ENCODE data around the gene KPNB1. TPM values are rescaled to one million over a fixed set of nuclear protein-coding genes. Genes with fewer than 3 reads are reported as not detected.

KPNB1 gene
- total RNA-seq, 1 donor from 2014 or later = 491 TPM

- H3K27ac ChIP-seq (ENCODE audit: low read depth, low read length) = no peak overlapping the region
- H2AFZ ChIP-seq (ENCODE audit: low read depth, low read length) = no peak overlapping the region
- H3K9me3 ChIP-seq (ENCODE audit: insufficient read depth, low read depth, low read length) = no peaks in the 10 kb centered on the region
- H4K20me1 ChIP-seq (ENCODE audit: insufficient read depth, low read length) = peaks cover 90% of the 10 kb centered on the region
- H3K27me3 Mint-ChIP-seq (ENCODE audit: low read depth, unreplicated experiment) = no peaks in the 10 kb centered on the region
- peaks cover 13% of the 10 kb centered on the region for H3K4me1 Mint-ChIP-seq (ENCODE audit: low read depth, unreplicated experiment)
- no peak overlapping the region for H3K4me3 ChIP-seq (ENCODE audit: insufficient read depth, low read depth, low read length)
- H3K4me3 Mint-ChIP-seq (ENCODE audit: unreplicated experiment) = no peak overlapping the region
- no peaks in the 10 kb centered on the region for H3K27me3 ChIP-seq (ENCODE audit: insufficient read depth, low read length)
- H3K4me2 ChIP-seq (ENCODE audit: low read length) = no peak overlapping the region
- peaks cover 87% of the 10 kb centered on the region for H3K36me3 ChIP-seq (ENCODE audit: insufficient read depth, low read length)
- no peak for DNase-seq (ENCODE audit: low read depth)
- TF ChIP-seq CTCF (IDR thresholded peaks at IDR 0.05; ENCODE audit: insufficient read depth, low read depth, low read length) (no peak), EZH2 (IDR thresholded peaks at IDR 0.05; ENCODE audit: insufficient read depth, low read length) (no peak)
- peaks cover 24% of the 10 kb centered on the region for H3K36me3 Mint-ChIP-seq (ENCODE audit: low read depth, unreplicated experiment)
- no peak overlapping the region for H3K9ac ChIP-seq (ENCODE audit: low read length)
- H3K79me2 ChIP-seq (ENCODE audit: insufficient read depth, low read length) = peaks cover 69% of the 10 kb centered on the region
- no peaks in the 10 kb centered on the region for H3K9me3 Mint-ChIP-seq (ENCODE audit: unreplicated experiment)
- peaks cover 1% of the 10 kb centered on the region for H3K4me1 ChIP-seq (ENCODE audit: insufficient read depth, low read length)
- FAIRE-seq = no peak
- no peak overlapping the region for H3K27ac Mint-ChIP-seq (ENCODE audit: unreplicated experiment)
These were observed 10.4 kb downstream of the KPNB1 start for GRCh38 chr17:47660064-47660492.

- Histone ChIP-seq H3K9me3 (ENCODE audit: insufficient read depth, low read depth, low read length) (no peaks in the 10 kb centered on the region), H3K4me2 (ENCODE audit: low read length) (no peak overlapping the region), H3K36me3 (ENCODE audit: insufficient read depth, low read length) (peaks cover 82% of the 10 kb centered on the region), H3K79me2 (ENCODE audit: insufficient read depth, low read length) (peaks cover 49% of the 10 kb centered on the region), H3K27ac (ENCODE audit: low read depth, low read length) (no peak overlapping the region), H2AFZ (ENCODE audit: low read depth, low read length) (no peak overlapping the region), H4K20me1 (ENCODE audit: insufficient read depth, low read length) (peaks cover 80% of the 10 kb centered on the region), H3K4me3 (ENCODE audit: insufficient read depth, low read depth, low read length) (no peak overlapping the region), H3K27me3 (ENCODE audit: insufficient read depth, low read length) (no peaks in the 10 kb centered on the region), H3K4me1 (ENCODE audit: insufficient read depth, low read length) (no peaks in the 10 kb centered on the region), H3K9ac (ENCODE audit: low read length) (no peak overlapping the region)
- Mint-ChIP-seq H3K4me3 (ENCODE audit: unreplicated experiment) (peak overlapping the region; percentile 46), H3K4me1 (ENCODE audit: low read depth, unreplicated experiment) (no peaks in the 10 kb centered on the region), H3K36me3 (ENCODE audit: low read depth, unreplicated experiment) (peaks cover 10% of the 10 kb centered on the region), H3K27me3 (ENCODE audit: low read depth, unreplicated experiment) (no peaks in the 10 kb centered on the region), H3K9me3 (ENCODE audit: unreplicated experiment) (no peaks in the 10 kb centered on the region), H3K27ac (ENCODE audit: unreplicated experiment) (no peak overlapping the region)
- TF ChIP-seq CTCF (IDR thresholded peaks at IDR 0.05; ENCODE audit: insufficient read depth, low read depth, low read length) (peak; percentile 87), EZH2 (IDR thresholded peaks at IDR 0.05; ENCODE audit: insufficient read depth, low read length) (no peak)
- no peak for FAIRE-seq
- DNase-seq (ENCODE audit: low read depth) = peak; percentile 20
These were observed 14.3 kb downstream of the KPNB1 start for GRCh38 chr17:47663912-47664623.

GRCh38 chr17:47664624-47664941 lies 14.9 kb downstream of the KPNB1 start:
- no peaks in the 10 kb centered on the region for H3K27me3 ChIP-seq (ENCODE audit: insufficient read depth, low read length)
- peaks cover 2% of the 10 kb centered on the region for H3K4me1 Mint-ChIP-seq (ENCODE audit: low read depth, unreplicated experiment)
- H2AFZ ChIP-seq (ENCODE audit: low read depth, low read length) = no peak overlapping the region
- peaks cover 51% of the 10 kb centered on the region for H3K79me2 ChIP-seq (ENCODE audit: insufficient read depth, low read length)
- no peak overlapping the region for H3K4me3 Mint-ChIP-seq (ENCODE audit: unreplicated experiment)
- H3K36me3 ChIP-seq (ENCODE audit: insufficient read depth, low read length) = peaks cover 84% of the 10 kb centered on the region
- TF ChIP-seq EZH2 (IDR thresholded peaks at IDR 0.05; ENCODE audit: insufficient read depth, low read length) (no peak), CTCF (IDR thresholded peaks at IDR 0.05; ENCODE audit: insufficient read depth, low read depth, low read length) (no peak)
- peaks cover 80% of the 10 kb centered on the region for H4K20me1 ChIP-seq (ENCODE audit: insufficient read depth, low read length)
- DNase-seq (ENCODE audit: low read depth) (no peak), FAIRE-seq (no peak)
- peaks cover 13% of the 10 kb centered on the region for H3K36me3 Mint-ChIP-seq (ENCODE audit: low read depth, unreplicated experiment)
- no peak overlapping the region for H3K4me3 ChIP-seq (ENCODE audit: insufficient read depth, low read depth, low read length)
- no peaks in the 10 kb centered on the region for H3K4me1 ChIP-seq (ENCODE audit: insufficient read depth, low read length)
- no peak overlapping the region for H3K9ac ChIP-seq (ENCODE audit: low read length)
- no peaks in the 10 kb centered on the region for H3K9me3 ChIP-seq (ENCODE audit: insufficient read depth, low read depth, low read length)
- H3K9me3 Mint-ChIP-seq (ENCODE audit: unreplicated experiment) = no peaks in the 10 kb centered on the region
- no peaks in the 10 kb centered on the region for H3K27me3 Mint-ChIP-seq (ENCODE audit: low read depth, unreplicated experiment)
- H3K27ac ChIP-seq (ENCODE audit: low read depth, low read length) = no peak overlapping the region
- H3K4me2 ChIP-seq (ENCODE audit: low read length) = no peak overlapping the region
- H3K27ac Mint-ChIP-seq (ENCODE audit: unreplicated experiment) = peak overlapping the region; percentile 26
